GM23248 (cell line): ENCODE measurements around the gene LRRC73. TPM values are rescaled to one million over a fixed set of nuclear protein-coding genes. Genes with fewer than 3 reads are reported as not detected.

ENCODE experiments used
- DNase-seq: peaks from one replicate; pipeline ENCODE4 v3.0.0-alpha.2; 2015
- H2AFZ ChIP-seq: fragments of 200-600 bp; sonication (generic); 2 replicates; pipeline ENCODE4 v1.6.1; 2016; ENCODE audit warnings: antibody characterized with exemption
- H3F3A ChIP-seq: fragments of 200-600 bp; sonication (generic); 2 replicates; pipeline ENCODE4 v1.6.1; 2016; ENCODE audit warnings: mild to moderate bottlenecking, antibody characterized with exemption, mixed run types; ENCODE audit not compliant: insufficient read depth
- H3K27ac ChIP-seq: fragments of 200-600 bp; sonication (generic); 2 replicates; pipeline ENCODE4 v1.5.1; 2016; ENCODE audit warnings: mild to moderate bottlenecking
- H3K27me3 ChIP-seq: fragments of 200-600 bp; sonication (generic); replicated peaks from 2 replicates; pipeline ENCODE4 v1.6.1; 2016; ENCODE audit warnings: mild to moderate bottlenecking; ENCODE audit not compliant: insufficient read depth
- H3K36me3 ChIP-seq: fragments of 200-600 bp; sonication (generic); 2 replicates; pipeline ENCODE4 v1.6.1; 2016; ENCODE audit warnings: low read depth, mild to moderate bottlenecking
- H3K4me1 ChIP-seq: fragments of 200-600 bp; sonication (generic); 2 replicates; pipeline ENCODE4 v1.6.1; 2016; ENCODE audit warnings: mild to moderate bottlenecking; ENCODE audit not compliant: insufficient read depth
- H3K4me2 ChIP-seq: fragments of 200-600 bp; sonication (generic); one replicate; pipeline ENCODE4 v1.6.1; 2016; ENCODE audit warnings: mild to moderate bottlenecking; ENCODE audit not compliant: unreplicated experiment
- H3K4me3 ChIP-seq: fragments of 200-600 bp; sonication (generic); 2 replicates; pipeline ENCODE4 v1.5.1; 2016; ENCODE audit warnings: mild to moderate bottlenecking
- H3K79me2 ChIP-seq: fragments of 200-600 bp; sonication (generic); 2 replicates; pipeline ENCODE4 v1.6.1; 2016; ENCODE audit warnings: mild to moderate bottlenecking; ENCODE audit not compliant: insufficient read depth
- H3K9ac ChIP-seq: fragments of 200-600 bp; sonication (generic); 2 replicates; pipeline ENCODE4 v1.6.1; 2016; ENCODE audit warnings: mild to moderate bottlenecking
- H3K9me2 ChIP-seq: fragments of 200-600 bp; sonication (generic); 2 replicates; pipeline ENCODE4 v1.6.1; 2016; ENCODE audit warnings: mixed run types, mild to moderate bottlenecking, moderate library complexity; ENCODE audit not compliant: insufficient read depth
- H3K9me3 ChIP-seq: fragments of 200-600 bp; sonication (generic); one replicate; pipeline ENCODE4 v1.6.1; 2017; ENCODE audit warnings: low read depth
- H4K20me1 ChIP-seq: fragments of 200-600 bp; sonication (generic); 2 replicates; pipeline ENCODE4 v1.6.0; 2016; ENCODE audit not compliant: insufficient read depth
- EZH2 ChIP-seq: fragments of 200-600 bp; sonication (generic); IDR thresholded peaks from 2 replicates; pipeline ENCODE4 v1.6.1; 2018; ENCODE audit warnings: antibody characterized with exemption, mild to moderate bottlenecking; ENCODE audit not compliant: insufficient read depth, poor library complexity, severe bottlenecking
- EZH2phosphoT487 ChIP-seq: fragments of 200-600 bp; sonication (generic); IDR thresholded peaks from 2 replicates; pipeline ENCODE4 v1.6.1; 2018; ENCODE audit warnings: antibody characterized with exemption, moderate library complexity, mild to moderate bottlenecking, low read depth; ENCODE audit not compliant: insufficient read depth
- WGBS, 2 experiments: methylation state at CpG; one replicate each; pipeline ENCODE4 v1.1.6; 2015 to 2017; ENCODE audit warnings: low lambda C conversion rate in 2 of 2, low coverage in 1 of 2; ENCODE audit errors: missing lambda C conversion rate in 2 of 2; 5-methylcytosine and 5-hydroxymethylcytosine counted together
- in situ Hi-C: fragments of 300-500 bp; cut with MboI; formaldehyde crosslinking; loops from 2 replicates; pipeline ENCODE4 v1.15.0; 2020
- polyA plus RNA-seq: library from polyadenylated mRNA; unstranded; fragments of >200 nt; fragmentation: Nextera tagmentation; extraction: Ambion mirVana; gene quantifications from 2 replicates; pipeline ENCODE4 v1.2.1, GENCODE V29; 2016
- total RNA-seq: library from RNA; depleted of rRNA; stranded (reverse); fragments of >200 nt; shearing (Covaris generic); gene quantifications from 2 replicates; pipeline ENCODE4 v1.2.3, GENCODE V29; 2014

LRRC73 gene
- total and polyA plus RNA-seq, 2 experiments from 2014 or later, result 1.0 to 1.6 TPM

DNA sequence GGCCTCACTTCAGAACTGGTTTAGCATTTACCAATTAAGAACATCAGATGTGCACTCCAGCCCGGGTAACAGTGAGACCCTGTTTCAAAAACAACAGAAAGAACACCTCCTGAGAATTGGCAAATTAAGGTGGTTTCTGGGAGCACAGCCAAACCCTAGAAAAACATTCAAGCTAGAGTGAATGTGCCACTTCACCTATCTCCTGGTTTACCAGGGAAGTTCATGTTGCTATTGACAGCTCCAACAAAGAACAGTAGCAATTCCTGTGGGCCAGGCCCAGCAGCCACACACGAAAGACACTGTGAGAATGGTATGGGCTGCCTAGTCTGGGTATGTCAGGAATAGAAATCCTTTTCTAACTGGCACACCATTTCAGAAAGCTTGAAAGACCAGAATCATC is 11.7 kb upstream of the LRRC73 start:
- in situ Hi-C loops, result no loop called here
- no peaks in the 10 kb centered on the region for H3K9me3 ChIP-seq
- H3K9me2 ChIP-seq, result no peaks in the 10 kb centered on the region
- peaks cover 72% of the 10 kb centered on the region for H3K36me3 ChIP-seq
- no peak overlapping the region for H3K27ac ChIP-seq
- H3K4me2 ChIP-seq, result no peak overlapping the region
- peaks cover 35% of the 10 kb centered on the region for H3K79me2 ChIP-seq
- 94 to 97% methylated on average over 2 of the region's 2 CpGs for WGBS, 2 experiments
- H3F3A ChIP-seq, result peaks cover 37% of the 10 kb centered on the region
- no peaks in the 10 kb centered on the region for H4K20me1 ChIP-seq
- no peak overlapping the region for H3K9ac ChIP-seq
- no peak for DNase-seq
- no peak overlapping the region for H2AFZ ChIP-seq
- TF ChIP-seq EZH2phosphoT487 (no peak), EZH2 (no peak)
- peaks cover 11% of the 10 kb centered on the region for H3K4me1 ChIP-seq
- no peak overlapping the region for H3K4me3 ChIP-seq
- no peaks in the 10 kb centered on the region for H3K27me3 ChIP-seq

DNA sequence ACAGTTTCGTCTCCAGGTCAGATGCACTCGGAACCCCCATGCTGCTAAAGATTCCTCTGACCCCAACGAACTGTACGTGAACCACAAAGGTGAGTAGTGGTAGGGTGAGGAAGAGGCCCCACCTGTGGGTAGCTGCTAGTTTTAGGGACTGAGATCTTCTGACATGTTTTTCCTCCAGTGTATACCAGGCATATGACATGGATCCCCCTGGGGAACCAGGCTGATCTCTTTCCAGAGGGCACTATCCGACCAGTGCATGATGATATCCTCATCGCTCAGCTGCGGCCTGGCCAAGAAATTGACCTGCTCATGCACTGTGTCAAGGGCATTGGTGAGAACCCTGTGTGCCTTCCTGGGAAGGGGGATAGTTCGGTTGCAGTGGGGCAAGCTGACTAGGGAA is 10.0 kb upstream of the LRRC73 start:
- Histone ChIP-seq H4K20me1 (no peaks in the 10 kb centered on the region), H3F3A (peaks cover 31% of the 10 kb centered on the region), H3K4me3 (no peak overlapping the region), H3K9me3 (no peaks in the 10 kb centered on the region), H2AFZ (no peak overlapping the region), H3K27ac (no peak overlapping the region), H3K36me3 (peaks cover 56% of the 10 kb centered on the region), H3K4me2 (no peak overlapping the region), H3K9ac (no peak overlapping the region), H3K4me1 (peaks cover 19% of the 10 kb centered on the region), H3K9me2 (no peaks in the 10 kb centered on the region), H3K79me2 (peaks cover 51% of the 10 kb centered on the region), H3K27me3 (no peaks in the 10 kb centered on the region)
- in situ Hi-C loops, result no loop called here
- 88 to 89% methylated on average over 8 of the region's 8 CpGs for WGBS, 2 experiments
- no peak for TF ChIP-seq EZH2
- TF ChIP-seq EZH2phosphoT487, result no peak
- DNase-seq, result no peak

DNA sequence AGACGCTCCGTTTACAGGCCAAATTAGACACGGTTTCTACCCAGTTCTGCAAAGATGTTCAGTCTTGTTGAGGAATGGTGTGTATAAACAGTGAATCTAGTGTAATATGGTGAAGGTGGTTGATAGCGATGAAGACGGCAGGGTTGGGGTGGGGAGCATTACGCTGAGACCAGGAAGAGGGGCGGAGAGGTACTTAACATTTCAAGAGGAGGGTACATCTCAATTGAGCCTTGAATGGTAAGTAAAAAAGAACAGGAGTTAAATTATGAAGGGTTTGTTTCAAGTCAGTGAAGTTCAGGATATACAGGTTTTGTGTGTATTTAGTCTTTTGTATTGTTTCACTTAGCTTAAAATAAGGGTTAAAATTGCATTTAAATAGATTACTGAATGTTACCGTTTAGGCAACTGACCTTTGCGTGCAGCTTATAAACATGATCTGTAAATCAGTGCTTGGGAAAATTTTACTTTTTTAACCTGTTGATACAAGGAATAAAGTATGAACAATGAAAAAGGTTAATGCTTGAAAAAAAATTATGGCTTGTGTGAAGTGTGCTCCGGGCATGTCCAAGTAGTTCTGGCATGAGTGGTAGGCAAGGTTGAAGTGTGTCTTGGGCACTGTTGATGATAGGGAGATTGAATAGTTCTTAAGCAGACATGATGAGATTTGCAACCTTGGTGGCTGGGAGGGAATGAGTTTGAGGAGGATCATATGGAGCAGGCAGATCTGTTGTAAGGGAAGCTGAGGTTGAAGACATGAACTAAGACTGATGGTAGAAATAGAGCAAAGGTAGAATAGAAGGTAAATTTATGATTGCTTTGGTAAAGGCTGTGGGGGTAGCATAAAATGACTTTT is 7.6 kb upstream of the LRRC73 start:
- no peaks in the 10 kb centered on the region for H3K27me3 ChIP-seq
- H3K9me2 ChIP-seq, result no peaks in the 10 kb centered on the region
- H3K79me2 ChIP-seq, result peaks cover 74% of the 10 kb centered on the region
- H3K9me3 ChIP-seq, result no peaks in the 10 kb centered on the region
- peak overlapping the region; percentile 99 for H3K4me3 ChIP-seq
- H3K9ac ChIP-seq, result peak overlapping the region; percentile 95
- peaks cover 21% of the 10 kb centered on the region for H3K4me1 ChIP-seq
- H3K27ac ChIP-seq, result peak overlapping the region; percentile 53
- peaks cover 36% of the 10 kb centered on the region for H3K36me3 ChIP-seq
- in situ Hi-C loops, result no loop called here
- 0 to 1% methylated on average over 10 of the region's 10 CpGs for WGBS, 2 experiments
- peak overlapping the region; percentile 99 for H3K4me2 ChIP-seq
- DNase-seq, result peak; percentile 36
- H4K20me1 ChIP-seq, result no peaks in the 10 kb centered on the region
- TF ChIP-seq EZH2 (no peak), EZH2phosphoT487 (no peak)
- peaks cover 27% of the 10 kb centered on the region for H3F3A ChIP-seq
- peak overlapping the region; percentile 91 for H2AFZ ChIP-seq

DNA sequence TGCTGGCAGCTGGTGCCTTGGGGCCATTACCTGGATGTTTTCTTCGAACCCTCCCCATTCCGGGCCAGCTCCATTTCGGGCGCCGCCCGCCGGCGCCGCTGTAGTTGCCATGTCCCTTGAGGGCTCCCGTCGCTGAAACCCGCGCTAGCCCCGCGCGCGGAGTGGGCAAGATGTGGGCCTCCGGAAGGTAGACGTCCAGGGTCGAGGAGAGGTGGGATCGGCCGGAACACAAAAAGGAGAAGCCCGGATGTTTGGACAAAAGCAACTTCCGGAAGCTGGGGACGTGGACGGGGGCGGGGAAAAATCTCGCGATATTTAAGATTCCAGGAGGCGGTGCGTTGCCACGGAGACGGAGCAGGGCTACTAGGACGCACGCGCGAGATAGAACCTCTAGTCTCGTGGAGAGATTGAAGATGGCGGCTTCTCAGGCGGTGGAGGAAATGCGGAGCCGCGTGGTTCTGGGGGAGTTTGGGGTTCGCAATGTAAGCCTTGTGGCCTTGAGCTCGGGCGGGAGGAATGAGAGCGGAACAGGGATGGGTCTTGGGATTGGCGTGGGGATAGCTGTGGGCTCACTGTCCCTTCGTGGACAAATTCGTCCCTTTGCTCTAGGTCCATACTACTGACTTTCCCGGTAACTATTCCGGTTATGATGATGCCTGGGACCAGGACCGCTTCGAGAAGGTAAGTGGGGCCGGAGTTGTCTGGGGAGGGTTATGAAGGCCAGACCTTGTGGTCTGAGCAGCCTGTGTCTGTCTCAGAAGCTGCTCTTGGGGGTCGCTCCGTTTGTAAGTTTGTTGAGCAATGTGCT is 6.8 kb upstream of the LRRC73 start, which contains the start of the genes POLR1C and YIPF3:
POLR1C (plus strand) TSS at position 393 of the 808 bp plus-strand sequence; CDS start at position 414, 21 bp downstream.
YIPF3 (minus strand) TSS at position 230 of the 808 bp plus-strand sequence; CDS start at position 111, 119 bp downstream.
- Histone ChIP-seq H3K36me3 (peaks cover 28% of the 10 kb centered on the region), H4K20me1 (no peaks in the 10 kb centered on the region), H3K9ac (peak within 1 kb of the TSS; percentile 95), H3K4me1 (peaks cover 21% of the 10 kb centered on the region), H3K9me3 (no peaks in the 10 kb centered on the region), H3K27me3 (no peaks in the 10 kb centered on the region), H3K4me2 (peak within 1 kb of the TSS; percentile 99), H3F3A (peaks cover 23% of the 10 kb centered on the region), H3K79me2 (peaks cover 74% of the 10 kb centered on the region), H2AFZ (peak within 1 kb of the TSS; percentile 91), H3K4me3 (peak within 1 kb of the TSS; percentile 99), H3K9me2 (no peaks in the 10 kb centered on the region), H3K27ac (peak within 1 kb of the TSS; percentile 73)
- peak; percentile 100 for DNase-seq
- WGBS, 2 experiments, result 0 to 1% methylated on average over 56 to 57 of the region's 57 CpGs
- TF ChIP-seq EZH2, result no peak
- no peak for TF ChIP-seq EZH2phosphoT487
- in situ Hi-C loops, result no loop called here
